ENCODE data around the gene GRM2.

The GRM2 gene

DNA sequence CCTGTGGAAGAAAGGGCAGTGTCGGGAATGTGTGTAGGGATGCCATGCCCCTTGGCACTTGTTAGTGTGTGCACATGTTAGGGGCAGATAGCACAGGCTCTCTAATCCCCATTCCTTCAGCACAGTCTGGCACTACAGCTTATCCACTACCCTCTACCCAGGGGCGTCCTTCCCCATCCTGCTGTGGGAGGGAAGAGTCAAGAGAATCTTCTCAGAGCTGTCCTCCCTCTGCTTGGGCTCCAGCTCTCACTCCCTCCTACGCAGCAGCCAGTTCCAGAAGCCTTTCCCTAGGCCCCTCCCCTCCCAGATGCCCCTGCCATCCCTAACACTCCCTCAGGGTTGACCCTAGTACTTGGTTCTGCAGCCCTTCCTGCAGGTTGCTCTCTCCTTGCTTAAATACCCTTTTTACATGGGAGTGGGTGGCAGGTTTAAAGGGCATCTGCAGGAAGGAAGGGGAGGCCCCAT, 815 bp upstream of the GRM2 start:
- DNase-seq: no peak

DNA sequence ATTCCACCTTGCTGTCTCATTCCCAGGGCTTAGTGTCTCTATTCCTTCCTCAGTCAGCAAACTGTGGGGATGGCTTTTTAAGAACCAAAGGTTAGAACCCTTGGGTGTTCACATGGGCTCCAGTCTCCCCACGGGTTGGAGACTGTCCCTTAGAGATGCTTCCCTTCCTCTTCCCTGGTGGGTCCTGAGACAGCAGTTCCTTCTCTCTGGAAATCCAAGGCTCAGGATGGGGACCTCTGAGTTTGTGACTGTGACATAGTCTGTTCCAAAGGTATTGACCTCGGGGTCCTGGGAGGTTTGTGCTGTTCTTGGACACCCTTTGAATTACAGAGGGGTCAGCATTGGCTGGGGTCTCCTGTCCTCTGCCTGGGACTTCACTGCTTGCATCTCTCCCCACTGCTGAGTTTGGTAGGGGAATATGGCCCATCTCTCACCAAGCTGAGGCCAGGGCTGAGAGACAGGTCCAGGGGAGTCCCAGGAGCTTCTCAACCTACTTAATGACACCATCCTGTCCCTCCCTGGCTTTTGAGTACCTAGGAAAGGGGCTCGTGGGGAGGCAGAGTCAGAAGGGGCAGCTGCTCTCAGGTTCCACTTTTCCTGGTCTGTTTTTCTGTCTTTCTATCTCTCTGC, 1.5 kb downstream of the GRM2 start:
- no peak for DNase-seq

DNA sequence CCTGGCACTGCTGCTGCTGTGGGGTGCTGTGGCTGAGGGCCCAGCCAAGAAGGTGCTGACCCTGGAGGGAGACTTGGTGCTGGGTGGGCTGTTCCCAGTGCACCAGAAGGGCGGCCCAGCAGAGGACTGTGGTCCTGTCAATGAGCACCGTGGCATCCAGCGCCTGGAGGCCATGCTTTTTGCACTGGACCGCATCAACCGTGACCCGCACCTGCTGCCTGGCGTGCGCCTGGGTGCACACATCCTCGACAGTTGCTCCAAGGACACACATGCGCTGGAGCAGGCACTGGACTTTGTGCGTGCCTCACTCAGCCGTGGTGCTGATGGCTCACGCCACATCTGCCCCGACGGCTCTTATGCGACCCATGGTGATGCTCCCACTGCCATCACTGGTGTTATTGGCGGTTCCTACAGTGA, 2.1 kb downstream of the GRM2 start:
- DNase-seq: no peak

DNA sequence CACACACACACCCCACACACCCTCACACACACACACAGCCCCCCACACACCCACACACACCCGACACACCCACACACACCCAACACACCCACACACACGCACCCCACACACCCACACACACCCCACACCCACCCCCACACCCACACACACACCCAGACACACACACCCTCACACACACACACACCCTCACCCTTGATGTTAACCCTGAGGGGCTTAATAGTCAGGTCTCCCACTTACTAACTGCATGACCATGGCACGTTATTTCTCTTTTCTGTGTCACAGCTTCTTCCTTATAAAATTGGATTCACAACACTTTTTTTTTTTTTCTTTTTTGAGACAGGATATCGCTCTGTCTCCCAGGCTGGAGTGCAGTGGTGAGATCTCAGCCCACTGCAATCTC, 2.8 kb downstream of the GRM2 start:
- no peak for DNase-seq

DNA sequence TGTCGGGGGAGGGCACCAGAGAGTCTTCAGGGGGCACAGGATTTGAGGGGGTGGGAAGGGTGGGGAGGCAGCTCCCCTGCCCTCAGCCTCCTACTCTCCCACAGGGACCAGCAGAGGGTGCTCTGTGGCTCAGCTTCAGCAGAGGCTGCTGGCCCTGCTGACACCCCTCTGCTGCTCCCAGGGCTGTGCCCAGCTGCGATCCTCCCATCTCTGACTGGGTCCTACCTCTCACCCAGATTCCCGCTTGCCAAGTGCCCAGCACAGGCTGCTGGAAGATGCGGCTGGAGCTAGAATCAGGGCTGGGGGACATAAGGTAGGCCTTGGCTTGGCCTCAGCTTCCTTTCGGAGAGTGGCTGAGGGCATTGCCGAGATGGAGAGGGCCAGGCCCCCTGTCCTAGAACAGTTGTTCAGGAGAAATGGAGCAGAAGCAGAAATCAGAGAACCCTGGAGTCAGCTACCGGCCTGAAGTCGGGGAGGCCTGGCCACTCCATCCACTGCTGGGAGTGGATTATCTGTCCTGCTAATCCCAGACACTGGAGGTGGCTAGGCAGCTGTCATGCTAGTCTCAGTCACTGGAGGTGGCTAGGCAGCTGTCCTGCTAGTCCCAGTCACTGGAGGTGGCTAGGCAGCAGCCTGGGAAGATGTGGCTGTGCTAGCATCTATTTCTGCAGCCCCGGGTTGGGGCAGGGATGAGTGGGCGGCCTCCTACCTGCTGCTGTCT, 3.9 kb downstream of the GRM2 start:
- no peak for DNase-seq

DNA sequence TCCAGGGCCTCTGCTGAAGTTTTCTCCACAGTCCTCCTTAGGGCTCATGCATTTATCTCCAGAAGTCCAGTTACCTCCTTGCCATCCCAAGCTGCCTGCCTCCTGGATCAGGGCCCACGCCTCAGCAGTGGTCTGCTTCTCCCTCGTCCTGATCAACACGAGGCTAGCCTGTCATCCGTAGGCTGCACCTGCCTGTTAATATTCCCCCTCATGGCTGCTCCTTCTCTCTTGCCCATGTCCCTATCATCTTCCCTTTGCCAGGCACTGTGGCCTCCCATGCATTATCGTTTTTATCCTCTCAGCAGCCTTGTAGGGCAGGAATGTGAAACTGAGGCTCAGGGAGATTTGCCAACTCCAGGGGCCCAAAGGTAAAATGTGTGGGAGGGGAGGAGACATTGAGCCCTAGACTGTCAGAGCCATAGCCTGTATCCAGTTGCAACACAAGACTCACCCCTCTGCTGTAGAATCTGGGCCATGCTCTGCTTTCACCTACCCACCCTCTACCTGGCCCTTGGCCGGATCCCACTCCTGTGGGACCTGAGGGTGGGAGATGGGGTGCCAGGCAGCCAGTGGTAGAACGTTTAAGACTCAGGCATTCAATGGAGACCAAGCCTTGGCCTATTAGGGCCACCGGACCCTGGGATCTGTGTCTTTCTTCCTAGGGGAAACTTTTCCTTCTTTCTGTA, 4.6 kb downstream of the GRM2 start:
- no peak for DNase-seq

DNA sequence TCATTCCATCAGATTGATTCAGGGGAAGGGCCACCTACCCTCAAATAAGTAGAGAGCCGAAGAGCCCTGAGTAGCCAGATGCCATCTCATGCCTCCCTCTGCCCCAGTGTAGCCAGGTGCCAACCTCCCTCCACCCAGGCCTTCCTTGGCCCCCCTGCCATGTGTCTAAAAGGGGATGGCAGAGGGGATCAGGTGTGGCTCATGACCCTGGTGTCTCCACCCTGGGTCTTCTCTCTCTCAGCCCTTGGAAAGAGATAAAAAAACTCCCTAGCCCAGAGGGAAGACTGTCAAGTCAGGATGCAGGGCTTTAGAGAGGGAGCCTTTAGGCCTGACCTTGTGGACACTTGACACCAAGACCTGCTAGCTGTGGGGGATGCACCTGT, 5.2 kb downstream of the GRM2 start:
- DNase-seq: no peak

DNA sequence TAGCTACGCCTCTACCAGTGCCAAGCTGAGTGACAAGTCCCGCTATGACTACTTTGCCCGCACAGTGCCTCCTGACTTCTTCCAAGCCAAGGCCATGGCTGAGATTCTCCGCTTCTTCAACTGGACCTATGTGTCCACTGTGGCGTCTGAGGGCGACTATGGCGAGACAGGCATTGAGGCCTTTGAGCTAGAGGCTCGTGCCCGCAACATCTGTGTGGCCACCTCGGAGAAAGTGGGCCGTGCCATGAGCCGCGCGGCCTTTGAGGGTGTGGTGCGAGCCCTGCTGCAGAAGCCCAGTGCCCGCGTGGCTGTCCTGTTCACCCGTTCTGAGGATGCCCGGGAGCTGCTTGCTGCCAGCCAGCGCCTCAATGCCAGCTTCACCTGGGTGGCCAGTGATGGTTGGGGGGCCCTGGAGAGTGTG, 5.7 kb downstream of the GRM2 start:
- no peak for DNase-seq

DNA sequence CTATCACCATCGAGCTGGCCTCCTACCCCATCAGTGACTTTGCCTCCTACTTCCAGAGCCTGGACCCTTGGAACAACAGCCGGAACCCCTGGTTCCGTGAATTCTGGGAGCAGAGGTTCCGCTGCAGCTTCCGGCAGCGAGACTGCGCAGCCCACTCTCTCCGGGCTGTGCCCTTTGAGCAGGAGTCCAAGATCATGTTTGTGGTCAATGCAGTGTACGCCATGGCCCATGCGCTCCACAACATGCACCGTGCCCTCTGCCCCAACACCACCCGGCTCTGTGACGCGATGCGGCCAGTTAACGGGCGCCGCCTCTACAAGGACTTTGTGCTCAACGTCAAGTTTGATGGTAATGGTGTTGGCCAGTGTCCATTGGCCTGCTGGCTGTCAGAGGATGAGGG, 6.1 kb downstream of the GRM2 start:
- peak; percentile 18 for DNase-seq

DNA sequence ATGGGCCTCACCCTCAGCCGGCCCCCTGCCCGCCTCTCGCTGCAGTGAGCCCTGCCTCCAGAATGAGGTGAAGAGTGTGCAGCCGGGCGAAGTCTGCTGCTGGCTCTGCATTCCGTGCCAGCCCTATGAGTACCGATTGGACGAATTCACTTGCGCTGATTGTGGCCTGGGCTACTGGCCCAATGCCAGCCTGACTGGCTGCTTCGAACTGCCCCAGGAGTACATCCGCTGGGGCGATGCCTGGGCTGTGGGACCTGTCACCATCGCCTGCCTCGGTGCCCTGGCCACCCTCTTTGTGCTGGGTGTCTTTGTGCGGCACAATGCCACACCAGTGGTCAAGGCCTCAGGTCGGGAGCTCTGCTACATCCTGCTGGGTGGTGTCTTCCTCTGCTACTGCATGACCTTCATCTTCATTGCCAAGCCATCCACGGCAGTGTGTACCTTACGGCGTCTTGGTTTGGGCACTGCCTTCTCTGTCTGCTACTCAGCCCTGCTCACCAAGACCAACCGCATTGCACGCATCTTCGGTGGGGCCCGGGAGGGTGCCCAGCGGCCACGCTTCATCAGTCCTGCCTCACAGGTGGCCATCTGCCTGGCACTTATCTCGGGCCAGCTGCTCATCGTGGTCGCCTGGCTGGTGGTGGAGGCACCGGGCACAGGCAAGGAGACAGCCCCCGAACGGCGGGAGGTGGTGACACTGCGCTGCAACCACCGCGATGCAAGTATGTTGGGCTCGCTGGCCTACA, 8.5 kb downstream of the GRM2 start:
- peak; percentile 14 for DNase-seq

DNA sequence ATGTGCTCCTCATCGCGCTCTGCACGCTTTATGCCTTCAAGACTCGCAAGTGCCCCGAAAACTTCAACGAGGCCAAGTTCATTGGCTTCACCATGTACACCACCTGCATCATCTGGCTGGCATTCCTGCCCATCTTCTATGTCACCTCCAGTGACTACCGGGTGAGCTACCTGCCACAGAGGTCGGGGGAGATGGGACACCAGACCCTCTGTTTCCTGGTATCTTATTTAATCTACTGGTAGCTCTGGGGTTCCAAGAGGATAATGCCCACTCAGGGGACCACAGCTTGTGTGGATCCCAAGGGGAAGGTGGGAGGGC, 9.1 kb downstream of the GRM2 start:
- no peak for DNase-seq

DNA sequence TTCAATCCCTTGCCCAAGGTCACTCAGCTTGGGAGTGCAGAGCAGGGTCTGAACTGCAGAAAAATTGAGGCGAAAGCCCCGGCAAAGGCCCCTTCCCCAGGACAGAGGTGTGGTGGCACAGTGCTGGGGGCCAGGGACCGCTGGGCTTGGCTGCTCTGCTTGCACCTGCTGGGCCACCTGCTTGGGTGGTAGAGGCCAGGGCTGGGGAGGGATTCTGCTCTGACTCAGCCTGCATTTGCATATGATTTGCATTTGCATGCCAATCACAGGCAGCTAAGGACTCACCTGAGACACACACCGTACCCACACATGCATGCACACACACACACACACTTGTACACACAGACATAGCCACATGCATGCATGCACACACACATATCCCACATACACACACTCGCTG, 9.9 kb downstream of the GRM2 start:
- peak; percentile 16 for DNase-seq

DNA sequence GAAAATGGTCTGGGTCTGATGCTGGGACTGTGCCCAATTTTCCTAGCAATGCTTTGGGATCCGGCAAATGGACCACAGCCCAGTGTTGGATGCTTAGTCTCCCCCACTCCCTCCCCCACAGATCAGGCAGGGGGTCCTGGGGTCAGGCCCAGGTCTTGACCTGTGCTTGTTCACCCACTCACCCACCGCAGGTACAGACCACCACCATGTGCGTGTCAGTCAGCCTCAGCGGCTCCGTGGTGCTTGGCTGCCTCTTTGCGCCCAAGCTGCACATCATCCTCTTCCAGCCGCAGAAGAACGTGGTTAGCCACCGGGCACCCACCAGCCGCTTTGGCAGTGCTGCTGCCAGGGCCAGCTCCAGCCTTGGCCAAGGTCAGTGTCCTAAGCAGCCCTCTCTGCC, 10.6 kb downstream of the GRM2 start:
- peak; percentile 18 for DNase-seq

DNA sequence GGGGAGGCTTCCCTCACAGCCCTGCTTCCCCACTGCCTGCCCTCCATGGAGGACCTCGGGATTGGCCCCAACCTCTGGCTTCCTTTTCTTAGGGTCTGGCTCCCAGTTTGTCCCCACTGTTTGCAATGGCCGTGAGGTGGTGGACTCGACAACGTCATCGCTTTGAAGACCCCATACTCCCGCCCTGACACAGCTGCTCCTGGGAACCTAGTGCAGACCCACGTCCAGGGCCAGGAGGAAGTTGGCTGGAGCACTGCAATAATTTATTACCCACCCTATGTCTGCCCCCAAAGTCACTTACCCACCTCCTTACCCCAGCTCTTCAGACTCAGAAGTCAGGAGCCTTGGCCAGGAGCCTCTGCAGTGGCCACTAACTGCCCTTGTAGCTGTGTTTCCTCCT, 11.1 kb downstream of the GRM2 start:
- no peak for DNase-seq

DNA sequence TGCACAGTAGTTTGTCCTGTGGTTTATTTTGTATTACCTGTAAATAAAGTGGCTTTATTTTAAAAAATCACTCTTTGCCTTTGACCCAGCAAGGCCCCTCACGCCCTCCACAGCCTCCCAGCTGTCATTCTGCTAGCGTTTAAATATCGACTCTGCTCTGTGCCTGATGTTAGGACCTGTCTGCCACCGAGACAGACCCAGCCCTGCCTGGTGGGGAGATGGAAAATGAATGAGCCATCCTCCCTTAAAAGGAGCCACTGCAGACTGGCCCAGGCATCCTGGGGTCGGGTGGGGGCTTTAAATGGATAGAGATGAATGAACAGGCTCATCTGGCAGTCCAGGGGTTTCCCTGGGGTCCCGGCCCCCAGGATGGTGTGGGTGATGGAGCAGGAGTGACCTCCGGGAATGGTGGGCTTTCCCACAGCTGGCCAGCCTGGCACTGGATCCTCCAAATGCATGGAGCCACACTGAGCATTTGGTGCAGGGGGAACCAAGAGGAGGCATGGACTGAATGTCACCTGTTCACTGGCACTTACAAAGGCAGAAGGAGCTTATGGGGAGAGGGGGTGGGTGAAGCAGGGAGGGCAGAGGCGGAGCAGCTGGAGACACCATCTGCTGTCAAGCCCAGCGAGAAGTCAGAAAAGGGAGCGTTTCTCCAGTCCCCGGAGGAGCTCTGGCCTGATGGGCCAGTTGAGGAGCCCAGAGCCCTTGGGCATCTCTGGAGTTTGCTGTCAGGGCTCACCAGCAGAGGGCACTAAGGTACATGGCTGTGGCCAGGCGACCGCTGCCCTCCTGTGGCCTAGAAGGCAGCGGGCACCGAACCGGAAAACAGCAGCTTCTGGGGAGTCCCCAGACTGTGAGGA, 11.9 kb downstream of the GRM2 start:
- DNase-seq: peak; percentile 85

DNA sequence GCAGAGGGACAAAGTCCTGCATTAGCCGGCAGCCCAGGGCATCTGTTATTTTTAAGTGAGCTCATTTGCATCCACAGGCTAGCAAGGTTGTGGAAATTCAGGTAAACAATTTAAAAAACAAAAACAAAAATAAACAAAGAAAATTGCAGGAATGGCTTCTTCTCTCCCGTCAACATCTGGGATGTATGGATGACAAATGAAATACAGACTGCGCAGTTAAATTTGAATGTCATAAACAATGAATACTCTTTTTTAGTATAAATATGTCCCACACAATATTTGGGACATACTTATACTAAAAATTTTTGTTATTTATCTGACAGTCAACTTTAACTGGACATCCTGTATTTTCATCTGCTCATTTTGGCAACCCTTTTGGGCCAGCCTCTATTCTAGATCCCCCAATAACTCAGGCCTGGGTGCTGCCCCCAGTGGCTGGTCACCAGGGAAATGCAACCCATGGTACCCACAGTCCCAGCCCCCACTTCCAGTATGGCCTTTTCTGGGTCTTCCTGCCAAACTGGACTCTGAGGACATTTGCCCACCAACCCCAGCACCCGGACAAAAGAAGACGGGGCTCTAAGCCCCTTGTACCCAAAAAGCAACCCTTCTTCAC, 12.7 kb downstream of the GRM2 start:
- DNase-seq: no peak

DNA sequence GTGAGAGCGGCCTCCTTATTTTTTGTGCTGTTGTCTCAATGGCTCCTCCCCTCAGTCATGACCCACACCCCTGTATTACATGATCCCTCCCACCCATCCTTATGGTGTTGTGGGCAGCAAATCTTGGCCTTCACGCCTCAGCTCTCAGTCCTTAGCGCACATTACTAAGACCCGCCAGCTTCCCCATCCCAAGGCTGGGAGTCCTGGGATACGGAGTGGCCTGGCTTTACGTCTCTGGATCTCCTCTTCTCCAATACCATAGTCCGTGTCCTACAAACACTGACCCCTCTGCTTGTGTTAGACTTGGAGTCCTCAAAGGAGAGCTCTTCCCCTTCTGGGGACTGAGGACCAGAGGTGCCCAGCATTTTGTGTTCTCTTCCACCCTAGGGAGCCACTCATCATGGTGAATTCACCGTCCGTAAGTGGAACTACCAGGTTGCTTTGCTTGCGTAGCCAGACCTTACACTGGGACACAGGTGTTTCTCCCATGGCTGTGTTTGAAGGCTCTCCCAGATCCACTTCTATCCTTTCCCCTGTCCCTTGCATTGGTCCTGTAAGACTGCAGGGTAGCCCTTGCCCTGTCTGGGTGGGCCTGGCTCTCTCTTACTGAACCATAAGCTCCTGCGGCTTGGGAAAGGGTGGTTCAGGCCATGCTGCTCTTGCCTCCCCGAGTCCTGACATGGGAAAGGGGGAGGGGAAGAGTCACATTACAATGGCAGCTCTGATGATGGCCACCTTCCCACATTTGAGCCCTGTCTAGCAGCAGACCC, 13.6 kb downstream of the GRM2 start:
- no peak for DNase-seq

DNA sequence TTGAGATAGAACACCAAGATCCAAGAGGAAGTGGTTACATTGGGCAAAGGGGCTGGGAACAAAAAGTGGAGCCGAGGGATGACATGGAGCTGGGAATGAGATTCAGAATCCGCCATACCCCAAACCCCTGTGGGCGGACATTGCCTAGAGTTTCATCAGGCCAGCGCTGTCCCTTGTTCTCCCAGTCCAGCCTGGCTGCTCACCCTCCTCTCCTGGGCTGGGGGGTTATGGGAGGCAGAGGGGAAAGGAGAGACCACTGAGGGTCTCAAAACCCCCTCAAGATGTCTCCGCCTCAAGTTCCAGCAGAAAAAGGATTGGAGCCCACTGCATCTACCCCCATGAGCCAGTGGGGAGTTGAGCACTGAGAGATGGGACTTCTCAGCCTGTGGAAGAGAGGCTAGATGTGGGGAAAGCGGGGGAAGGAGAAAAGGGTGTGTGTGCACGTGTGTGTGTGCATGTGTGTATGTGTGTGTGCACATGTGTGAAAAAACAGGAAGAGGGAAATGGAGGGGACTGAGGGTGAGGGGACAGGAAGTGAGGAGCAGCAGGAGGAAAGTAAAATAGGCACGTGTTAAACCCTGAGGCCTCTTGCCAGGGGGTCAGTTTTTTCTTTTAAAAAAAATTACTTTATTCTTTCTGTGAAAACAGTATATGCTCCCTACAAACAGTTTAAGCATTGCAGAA, 14.3 kb downstream of the GRM2 start:
- DNase-seq: no peak

DNA sequence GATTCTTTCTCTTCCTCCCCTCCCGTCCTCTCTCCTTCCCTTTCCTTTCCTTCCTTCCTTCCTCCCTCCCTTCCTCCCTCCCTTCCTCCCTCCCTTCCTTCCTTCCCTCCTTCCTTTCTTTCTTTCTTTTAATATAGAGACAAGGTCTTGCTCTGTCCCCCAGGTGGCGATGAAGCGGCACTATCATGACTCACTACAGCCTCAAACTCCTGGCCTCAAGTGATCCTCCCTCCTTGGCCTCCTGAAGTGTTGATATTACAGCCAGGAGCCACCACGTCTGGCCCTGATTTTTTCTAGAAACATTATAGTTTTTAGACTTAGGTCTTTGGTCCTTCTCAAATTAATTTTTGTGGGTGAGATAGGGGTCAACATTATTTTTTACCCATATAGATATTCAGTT, 15.5 kb downstream of the GRM2 start:
- DNase-seq: no peak

DNA sequence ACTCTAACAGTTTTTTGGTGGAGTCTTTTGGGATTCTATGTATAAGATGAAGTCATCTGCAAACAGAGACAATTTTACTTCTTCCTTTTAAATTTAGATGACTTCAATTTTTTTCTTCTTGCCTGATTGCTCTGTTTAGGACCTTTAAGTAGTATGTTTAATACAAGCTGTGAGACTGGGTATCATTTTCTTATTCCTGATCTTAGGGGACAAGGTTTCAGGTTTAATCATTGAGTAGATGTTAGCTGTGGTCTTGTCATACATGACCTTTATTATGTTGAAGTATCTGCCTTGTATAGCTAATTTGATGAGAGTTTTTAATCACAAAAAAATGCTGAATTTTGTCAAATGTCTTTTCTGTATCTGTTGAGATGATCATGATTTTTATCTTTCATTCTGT, 20.6 kb downstream of the GRM2 start:
- DNase-seq: no peak

All from stimulated activated CD8-positive, alpha-beta memory T cell treated with anti-CD3 and anti-CD28 coated beads, Interleukin-4, amount 100 ng/mL, for 48 hours (primary cell).